IPS-18c (cell line): ENCODE data around the gene HAUS7.

Experiments
- H3K4me3 ChIP-seq: 2 replicates; pipeline ENCODE4 v1.7.0; 2013; ENCODE audit warnings: low read depth, mild to moderate bottlenecking, low read length, moderate library complexity; ENCODE audit not compliant: insufficient read depth
- H3K9me3 ChIP-seq: one replicate; pipeline ENCODE4 v1.6.1; 2013; ENCODE audit warnings: mild to moderate bottlenecking, low read length, moderate library complexity; ENCODE audit not compliant: control insufficient read depth, insufficient read depth

Gene HAUS7

DNA sequence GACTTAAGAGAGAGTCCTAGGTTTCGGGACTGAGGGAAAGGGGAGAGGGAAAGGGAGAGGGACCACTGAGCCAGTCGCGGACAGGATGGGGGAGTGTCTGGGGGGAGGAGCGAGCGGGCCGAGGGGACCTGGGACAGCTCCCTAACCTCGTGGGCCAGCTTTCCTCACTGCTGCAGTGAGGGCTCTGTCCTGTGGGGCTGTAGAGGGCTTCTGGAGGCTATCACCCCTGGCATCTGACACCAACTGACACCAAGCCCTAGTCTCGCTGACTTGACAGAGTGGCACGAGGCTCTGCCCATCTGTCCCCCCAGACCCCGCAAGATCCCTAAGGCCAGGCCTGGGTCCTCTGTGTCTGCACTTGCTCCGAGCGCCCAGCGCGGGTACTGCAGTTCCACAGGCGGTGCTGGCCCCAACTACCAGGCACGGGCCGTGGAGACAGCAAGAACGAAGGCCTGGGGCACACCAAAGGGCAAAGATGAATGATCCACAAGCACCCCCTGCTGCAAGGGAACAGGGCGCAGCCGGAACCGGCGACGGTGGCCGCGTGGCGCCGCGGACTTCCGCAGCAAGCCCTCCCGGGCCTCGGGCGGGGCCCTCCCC lies 465 bp downstream of the HAUS7 start:
- Histone ChIP-seq H3K4me3 (peak overlapping the region; percentile 64), H3K9me3 (peaks cover 13% of the 10 kb centered on the region)

DNA sequence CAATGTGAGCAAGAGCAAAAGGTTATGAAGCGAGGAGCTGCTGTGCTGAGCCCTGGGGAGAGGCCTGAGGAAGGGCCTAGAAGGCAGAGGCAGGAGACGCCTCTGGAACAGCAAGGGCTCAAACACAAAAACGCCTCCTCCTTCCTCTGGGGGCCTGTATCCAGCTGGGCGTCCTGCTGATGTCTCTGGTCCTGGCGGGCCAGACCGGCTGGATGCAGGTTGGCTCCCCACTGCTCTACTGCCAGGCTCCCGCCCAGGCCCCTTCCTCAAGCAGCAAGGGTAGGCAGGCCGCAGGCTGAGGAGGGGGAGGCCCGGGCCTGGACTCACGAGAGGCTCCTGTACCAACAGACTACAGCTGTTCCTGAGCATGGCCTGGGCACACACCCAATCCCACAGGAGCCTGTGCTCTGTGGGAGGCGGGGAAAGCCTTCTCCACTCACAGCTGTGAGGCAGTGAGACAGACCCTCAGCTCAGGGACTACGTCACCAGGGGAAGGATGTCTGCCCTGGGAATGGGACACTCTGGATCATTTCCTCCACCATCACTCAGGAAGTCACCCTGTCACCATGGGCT lies 2.3 kb downstream of the HAUS7 start:
- H3K9me3 ChIP-seq = peaks cover 15% of the 10 kb centered on the region
- no peak overlapping the region for H3K4me3 ChIP-seq

DNA sequence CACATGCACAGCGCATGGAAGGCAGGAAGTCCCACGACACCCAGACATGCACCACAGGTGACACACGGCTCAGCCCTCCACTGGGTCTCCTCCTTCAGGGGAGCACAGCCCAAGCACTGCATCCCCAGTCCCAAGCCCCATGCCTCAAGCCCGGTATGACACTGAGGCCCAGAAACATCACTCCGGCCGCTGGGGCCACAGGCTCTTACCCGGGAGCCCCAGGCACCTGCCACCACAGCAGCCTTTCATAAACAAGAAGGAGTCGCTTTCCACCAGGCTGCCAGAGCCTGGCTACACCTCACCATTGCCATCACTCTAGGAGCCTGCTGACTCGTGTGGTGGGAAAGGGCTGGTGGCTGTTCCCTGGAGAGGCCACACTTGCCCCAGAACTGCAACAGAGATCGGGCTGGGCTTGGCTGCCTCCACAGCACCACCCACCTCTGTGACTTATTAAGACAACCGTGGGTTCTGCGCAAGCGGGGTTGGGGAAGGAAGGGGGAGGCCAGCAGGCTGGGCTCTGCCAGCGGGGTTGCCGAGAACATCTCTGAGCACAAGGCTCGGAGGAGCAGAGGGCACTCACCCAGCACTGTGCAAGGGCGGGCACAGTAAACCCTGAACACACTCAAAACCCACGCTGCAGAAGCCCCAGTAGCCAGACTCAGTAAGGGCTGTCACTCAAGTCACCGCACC lies 4.5 kb downstream of the HAUS7 start:
- Histone ChIP-seq H3K9me3 (peaks cover 17% of the 10 kb centered on the region), H3K4me3 (no peak overlapping the region)

DNA sequence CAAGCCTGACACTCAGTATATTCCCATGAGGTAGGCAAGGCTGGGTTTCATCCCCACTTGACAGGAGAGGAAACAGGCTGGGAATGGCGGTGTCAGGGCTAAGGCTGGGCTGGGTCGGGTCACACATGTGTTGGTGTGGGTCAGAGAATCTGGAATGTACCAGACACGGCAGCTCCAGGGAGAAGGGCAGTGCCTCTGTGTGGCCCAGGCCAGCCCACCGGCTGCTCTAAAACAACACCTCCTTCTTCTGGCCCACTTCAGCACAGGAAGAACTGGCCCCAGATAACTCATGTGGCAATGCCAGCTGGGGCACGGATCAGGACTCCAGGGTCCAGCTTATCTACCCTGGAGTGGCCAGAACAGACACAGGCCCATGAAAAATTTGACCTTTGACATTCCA lies 6.3 kb downstream of the HAUS7 start:
- no peak overlapping the region for H3K4me3 ChIP-seq

DNA sequence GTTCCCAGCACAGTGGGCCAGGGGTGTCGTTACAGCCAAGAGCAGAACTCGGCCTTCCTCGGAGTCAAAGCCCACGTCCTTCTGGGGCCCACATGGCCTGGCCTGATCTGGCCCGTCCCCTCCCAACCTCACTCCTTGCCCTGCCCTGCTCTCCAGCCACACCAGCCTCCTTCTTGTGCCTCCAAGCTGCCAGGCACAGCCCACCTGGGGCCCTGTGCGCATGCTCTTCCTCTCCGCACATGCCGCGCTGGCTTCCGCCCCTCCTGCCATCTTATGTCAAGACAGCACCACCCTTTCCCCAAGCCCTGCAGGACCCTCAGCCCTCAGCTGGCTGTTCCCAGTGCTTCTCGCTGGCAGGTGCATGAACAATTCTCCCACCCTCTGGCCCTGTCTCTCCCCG lies 6.8 kb downstream of the HAUS7 start:
- Histone ChIP-seq H3K4me3 (no peak overlapping the region), H3K9me3 (peaks cover 19% of the 10 kb centered on the region)

More for the DNA sequence above, 6.3 kb downstream of the HAUS7 start:
- H3K9me3 ChIP-seq = peaks cover 19% of the 10 kb centered on the region

DNA sequence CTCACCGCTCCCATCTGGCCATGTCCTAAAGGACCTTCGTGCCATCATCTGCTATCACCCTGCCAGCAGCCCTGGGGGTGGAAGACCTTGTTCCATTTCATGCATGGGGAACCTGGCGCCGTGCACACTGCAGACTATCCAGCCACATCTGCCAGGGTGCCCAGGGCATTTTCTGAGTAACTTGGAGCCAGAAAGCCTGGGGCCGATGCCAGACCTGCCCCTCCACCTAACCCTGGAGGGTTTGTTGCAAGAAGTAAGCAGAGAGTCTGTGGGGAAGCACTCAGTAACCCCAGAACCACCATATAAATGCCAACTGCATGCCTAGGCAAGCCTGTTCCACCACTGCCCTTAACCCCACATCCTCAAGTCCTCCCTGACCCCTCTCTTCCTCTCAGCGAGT lies 7.3 kb downstream of the HAUS7 start:
- Histone ChIP-seq H3K9me3 (peaks cover 17% of the 10 kb centered on the region), H3K4me3 (no peak overlapping the region)

DNA sequence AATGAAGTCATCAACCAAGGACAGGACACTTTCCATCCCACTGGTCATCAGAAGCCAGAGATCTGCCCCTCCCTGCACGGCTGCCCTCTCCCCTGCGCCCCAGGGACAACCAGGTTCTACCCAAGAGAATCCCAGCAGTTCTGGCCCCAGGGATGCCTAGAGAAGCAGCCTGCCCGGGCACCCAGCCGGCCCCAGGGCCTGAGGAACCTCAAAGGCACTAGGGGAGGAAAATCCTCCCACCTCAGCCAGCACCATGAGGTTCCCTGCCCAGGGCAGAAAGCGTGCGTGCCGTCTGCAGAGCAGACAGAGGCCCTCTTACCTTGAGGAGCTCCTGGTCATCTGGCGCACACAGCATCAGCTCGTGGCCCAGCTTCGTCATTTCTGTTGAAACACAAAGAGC lies 8.1 kb downstream of the HAUS7 start:
- Histone ChIP-seq H3K4me3 (no peak overlapping the region), H3K9me3 (peaks cover 15% of the 10 kb centered on the region)

DNA sequence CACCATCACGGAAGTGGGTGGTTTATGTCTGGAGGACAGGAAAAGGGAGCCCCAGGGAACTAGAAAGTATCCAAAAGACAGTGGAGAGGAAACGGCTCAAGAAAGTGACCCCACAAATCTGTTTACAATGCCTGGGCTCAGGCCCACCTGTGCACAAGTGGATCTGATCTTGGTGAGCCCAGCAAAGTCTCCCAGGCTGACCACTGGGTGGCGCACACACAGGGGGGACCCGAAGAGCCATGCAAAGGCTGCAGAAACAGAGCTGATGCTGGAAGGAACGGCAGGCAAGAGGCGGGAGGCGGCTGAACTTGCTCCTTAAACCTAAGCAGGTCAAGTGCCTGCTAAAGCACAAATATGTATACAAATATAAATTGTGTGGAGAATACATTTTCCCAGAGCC lies 9.6 kb downstream of the HAUS7 start:
- H3K9me3 ChIP-seq = peaks cover 17% of the 10 kb centered on the region
- H3K4me3 ChIP-seq = no peak overlapping the region

DNA sequence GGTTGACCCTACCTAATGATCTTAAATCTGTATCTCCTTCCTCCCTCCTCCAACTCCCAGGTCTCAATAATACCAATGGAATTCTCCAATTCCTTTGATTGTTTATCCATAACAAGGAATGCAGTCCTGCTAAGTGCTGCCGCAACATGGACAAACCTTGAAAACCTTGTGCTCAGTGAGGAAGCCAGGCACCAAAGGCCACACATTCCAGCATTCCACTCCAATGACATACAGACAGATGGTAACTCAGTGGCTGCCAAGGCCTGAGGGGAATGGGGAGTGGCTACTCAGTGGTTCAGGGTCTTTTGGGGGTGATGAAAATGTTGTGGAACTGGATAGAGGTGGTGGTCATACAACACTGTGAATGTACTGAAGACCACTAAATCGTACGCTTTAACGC lies 10.4 kb downstream of the HAUS7 start:
- peaks cover 17% of the 10 kb centered on the region for H3K9me3 ChIP-seq
- H3K4me3 ChIP-seq = no peak overlapping the region

DNA sequence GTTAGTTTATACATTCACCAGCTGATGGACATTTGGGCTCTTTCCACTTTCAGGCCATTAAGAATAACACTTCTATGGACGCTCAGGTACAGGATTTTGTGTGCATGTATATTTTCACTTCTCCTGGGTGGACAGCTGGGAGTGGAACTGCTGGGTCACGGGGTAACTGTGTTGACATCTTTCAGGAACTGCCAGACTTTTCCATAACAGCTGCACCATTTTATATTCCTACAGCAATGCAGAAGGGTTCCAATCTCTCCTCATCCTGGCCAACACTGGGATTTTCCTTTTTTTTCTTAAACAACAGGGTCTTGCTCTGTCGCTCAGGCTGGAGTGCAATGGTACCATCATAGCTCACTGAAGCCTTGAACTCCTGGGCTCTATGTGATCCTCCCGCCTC lies 11.9 kb downstream of the HAUS7 start:
- Histone ChIP-seq H3K9me3 (peaks cover 18% of the 10 kb centered on the region), H3K4me3 (no peak overlapping the region)

DNA sequence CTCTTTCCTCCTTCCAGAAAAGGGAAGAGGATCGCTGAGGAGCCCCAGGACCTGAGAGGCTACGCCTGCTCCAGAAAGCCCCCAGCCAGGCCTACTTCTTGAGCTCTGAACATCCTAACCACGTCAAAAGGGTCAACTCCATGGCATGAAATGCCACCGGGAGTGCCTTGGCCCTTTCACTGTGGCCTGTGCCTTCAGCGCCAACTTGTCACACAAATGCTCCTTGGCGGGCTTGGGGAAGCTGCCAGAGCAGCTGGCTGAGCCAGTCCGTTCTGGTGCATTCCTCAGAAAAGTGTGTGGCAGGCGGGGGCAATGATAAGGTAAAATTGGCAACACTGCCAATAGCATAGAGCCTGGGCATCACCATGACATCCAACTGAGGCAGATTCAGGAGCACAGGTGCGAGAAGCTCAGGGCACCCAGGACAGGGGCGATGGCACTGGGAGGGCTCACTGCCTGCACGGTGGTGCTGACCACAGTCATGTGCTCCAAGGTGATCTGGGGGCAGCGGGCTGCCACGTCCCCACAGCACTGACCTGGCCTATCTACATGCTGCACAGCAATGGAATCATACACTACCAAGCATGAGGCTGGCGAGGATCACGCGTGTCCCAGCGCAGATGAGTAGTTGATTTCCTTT lies 12.4 kb downstream of the HAUS7 start:
- no peak overlapping the region; the same call in 1 of the 2 replicates for H3K4me3 ChIP-seq
- H3K9me3 ChIP-seq = peaks cover 16% of the 10 kb centered on the region

DNA sequence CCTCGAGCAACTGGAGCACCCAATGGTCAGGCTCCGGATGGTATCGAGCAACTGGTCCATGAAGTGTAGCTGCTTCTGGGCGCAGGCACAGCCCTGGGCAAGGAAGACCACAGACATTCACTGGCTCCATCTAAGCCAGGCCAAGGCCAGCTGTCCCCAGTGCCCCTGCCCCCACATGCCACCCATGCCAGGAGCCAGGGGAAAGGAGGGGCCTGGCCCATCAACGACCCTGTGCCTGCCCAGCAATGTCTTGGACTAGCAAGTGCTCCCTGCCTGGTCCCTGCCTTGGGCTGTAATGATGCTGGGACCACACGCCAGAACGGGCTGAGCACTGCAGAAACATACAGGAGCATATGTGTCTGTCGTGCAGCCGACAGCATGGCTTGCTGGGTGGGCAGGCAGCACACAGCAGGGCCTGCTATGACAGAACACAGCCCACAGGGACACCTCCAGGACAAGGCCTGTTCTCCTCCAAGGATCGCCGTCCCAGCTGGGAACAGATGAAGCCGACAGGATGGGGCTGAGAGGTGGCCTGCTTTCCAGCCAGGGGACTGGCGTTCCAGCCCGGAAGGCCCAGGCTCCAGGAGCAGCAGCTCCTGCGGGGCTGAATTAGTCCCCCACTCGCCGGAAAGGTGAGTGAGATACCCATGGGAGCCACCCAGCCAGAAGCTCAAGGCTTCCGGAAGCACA lies 13.1 kb downstream of the HAUS7 start:
- H3K4me3 ChIP-seq = no peak overlapping the region
- H3K9me3 ChIP-seq = peaks cover 13% of the 10 kb centered on the region

DNA sequence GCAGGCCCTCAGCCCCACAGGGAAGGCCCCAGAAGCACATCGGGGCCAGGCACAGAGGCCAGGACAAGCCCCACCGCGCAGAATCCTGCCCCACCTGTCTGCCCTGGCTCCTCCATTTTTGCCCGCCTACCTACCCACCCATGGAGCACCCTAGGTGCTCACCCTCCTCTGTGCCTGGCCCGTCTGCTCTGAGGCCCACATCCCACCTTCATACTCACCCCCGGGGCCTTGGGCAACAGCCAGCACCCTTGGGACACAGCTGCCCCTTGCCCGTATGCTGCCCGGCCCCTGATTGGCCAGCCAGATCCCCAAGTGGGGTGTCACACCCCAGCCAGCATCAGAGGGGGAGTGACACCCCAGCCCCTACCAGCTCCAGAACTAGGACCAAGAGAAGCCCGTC lies 13.7 kb downstream of the HAUS7 start:
- Histone ChIP-seq H3K4me3 (no peak overlapping the region), H3K9me3 (peaks cover 13% of the 10 kb centered on the region)

DNA sequence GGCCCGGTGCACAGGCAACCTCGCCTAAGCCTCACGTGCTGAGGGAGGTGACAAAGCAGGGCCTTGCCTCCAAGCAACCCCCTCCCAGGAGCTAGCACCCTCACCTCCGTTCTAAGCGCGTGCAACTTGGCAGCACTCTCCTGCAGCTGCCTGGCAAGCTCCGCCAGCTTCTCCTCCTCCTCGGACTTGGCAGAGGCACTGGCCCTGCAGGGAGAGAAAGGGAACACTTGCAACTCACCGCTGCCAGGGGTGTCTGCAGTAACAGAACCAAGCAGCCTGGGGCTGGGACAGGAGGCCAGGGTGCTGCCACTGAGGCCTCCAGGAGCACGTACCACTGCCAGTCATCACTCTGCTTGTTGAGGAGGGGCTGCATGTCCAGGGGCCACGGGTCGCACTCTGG lies 14.2 kb downstream of the HAUS7 start:
- Histone ChIP-seq H3K4me3 (no peak overlapping the region), H3K9me3 (peaks cover 14% of the 10 kb centered on the region)

DNA sequence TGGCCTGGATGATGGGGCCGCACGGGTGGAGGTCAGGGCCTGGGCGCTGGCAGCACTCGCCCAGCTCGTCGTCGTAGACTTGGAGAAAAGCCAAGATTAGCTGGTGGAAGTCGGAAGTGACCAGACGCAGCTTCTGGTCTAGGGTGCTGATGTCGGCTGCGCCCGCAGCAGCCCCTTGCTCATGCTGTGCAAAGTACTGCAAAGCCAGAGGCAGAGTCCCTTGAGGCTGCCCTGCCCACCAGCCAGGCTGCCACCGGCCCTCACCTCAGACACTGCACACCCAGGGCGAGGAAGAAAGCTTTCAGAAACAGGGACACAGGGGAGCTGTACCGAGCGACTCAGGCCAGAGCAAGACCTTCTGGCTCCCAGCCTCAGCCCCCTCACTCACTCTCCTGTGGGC lies 14.8 kb downstream of the HAUS7 start:
- Histone ChIP-seq H3K9me3 (peaks cover 15% of the 10 kb centered on the region), H3K4me3 (no peak overlapping the region)

DNA sequence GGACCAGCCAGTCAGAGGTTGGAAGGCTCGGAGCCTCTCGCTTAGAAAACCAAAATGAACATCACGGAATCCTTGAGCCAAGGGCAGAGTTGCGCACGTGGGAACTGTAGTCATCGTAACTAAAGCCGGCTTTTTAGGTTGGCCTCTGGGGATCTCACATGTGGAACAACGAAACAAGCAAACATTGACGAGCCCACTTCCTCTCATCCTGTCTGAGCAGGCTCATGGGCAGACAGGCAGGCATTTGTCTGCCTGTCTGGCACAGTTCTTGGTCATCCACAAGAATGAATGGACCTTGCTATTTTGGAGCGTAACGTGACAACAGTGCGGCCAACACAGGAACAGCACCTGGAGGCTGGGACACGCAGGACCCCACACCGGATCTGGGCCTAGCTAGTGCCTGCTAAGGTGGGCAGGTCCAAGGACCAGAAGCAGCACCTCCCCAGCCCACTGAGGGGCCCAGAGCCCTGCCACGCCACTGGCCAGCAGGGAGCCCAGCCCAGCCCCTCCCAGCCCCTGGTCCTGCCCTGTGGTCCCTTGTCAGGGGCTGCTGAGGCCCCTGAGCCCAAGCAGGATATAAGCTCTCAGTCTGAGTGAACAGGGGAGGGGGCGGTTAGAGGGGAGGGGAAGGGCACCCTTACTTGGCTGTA lies 15.3 kb downstream of the HAUS7 start:
- peaks cover 15% of the 10 kb centered on the region for H3K9me3 ChIP-seq
- H3K4me3 ChIP-seq = no peak overlapping the region

DNA sequence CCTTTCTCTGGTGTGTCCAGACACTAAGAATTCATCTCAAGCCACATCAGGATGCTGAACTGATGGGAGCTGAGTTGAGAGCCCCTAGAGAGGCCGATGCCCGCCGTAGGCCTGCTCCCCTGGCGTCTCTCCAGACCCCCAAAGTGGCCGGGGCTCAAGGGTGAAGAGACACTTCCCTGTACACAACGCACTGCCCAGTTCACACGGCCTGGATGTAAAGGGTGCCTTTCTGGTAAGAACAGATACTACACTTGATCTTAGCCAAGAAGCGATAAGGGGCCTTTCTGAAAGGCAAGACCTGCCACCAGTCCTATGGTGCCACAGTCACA lies 19.5 kb downstream of the HAUS7 start:
- peaks cover 12% of the 10 kb centered on the region for H3K9me3 ChIP-seq
- no peak overlapping the region for H3K4me3 ChIP-seq
